ENCODE measurements around the gene RAB30.

RAB30 gene

GRCh38 chr11:83020942-83021779, 50.5 kb downstream of the RAB30 start:
- peaks cover 4% of the 10 kb centered on the region for H3K4me1 Mint-ChIP-seq
- no peak overlapping the region for H3K4me3 Mint-ChIP-seq
- no peak overlapping the region for H3K27ac Mint-ChIP-seq
- TF ChIP-seq CTCF (IDR thresholded peaks at IDR 0.05; ENCODE audit: unreplicated experiment in 3 of 3) = no peak
- H3K9me3 Mint-ChIP-seq = peaks cover 8% of the 10 kb centered on the region
- no peaks in the 10 kb centered on the region for H3K36me3 Mint-ChIP-seq (ENCODE audit: low read depth)
- H3K27me3 Mint-ChIP-seq (ENCODE audit: low read depth) = no peaks in the 10 kb centered on the region

- Mint-ChIP-seq H3K9me3 (peaks cover 8% of the 10 kb centered on the region), H3K4me1 (peaks cover 4% of the 10 kb centered on the region), H3K27me3 (ENCODE audit: low read depth) (no peaks in the 10 kb centered on the region), H3K27ac (no peak overlapping the region), H3K36me3 (ENCODE audit: low read depth) (no peaks in the 10 kb centered on the region), H3K4me3 (no peak overlapping the region)
- TF ChIP-seq CTCF (IDR thresholded peaks at IDR 0.05; ENCODE audit: unreplicated experiment in 3 of 3) = no peak
These were observed 51.7 kb downstream of the RAB30 start for GRCh38 chr11:83019888-83020579.

- Mint-ChIP-seq H3K4me1 (peaks cover 15% of the 10 kb centered on the region), H3K4me3 (no peak overlapping the region), H3K27ac (no peak overlapping the region), H3K27me3 (ENCODE audit: low read depth) (no peaks in the 10 kb centered on the region), H3K36me3 (ENCODE audit: low read depth) (no peaks in the 10 kb centered on the region), H3K9me3 (peaks cover 8% of the 10 kb centered on the region)
- no peak for TF ChIP-seq CTCF (IDR thresholded peaks at IDR 0.05; ENCODE audit: unreplicated experiment in 3 of 3)
These were observed 56.7 kb downstream of the RAB30 start for GRCh38 chr11:83014951-83015350.

GRCh38 chr11:83012168-83013067, 59.3 kb downstream of the RAB30 start:
- TF ChIP-seq CTCF (IDR thresholded peaks at IDR 0.05; ENCODE audit: unreplicated experiment in 3 of 3) = no peak
- H3K4me1 Mint-ChIP-seq = peaks cover 29% of the 10 kb centered on the region
- H3K9me3 Mint-ChIP-seq = no peaks in the 10 kb centered on the region
- no peaks in the 10 kb centered on the region for H3K36me3 Mint-ChIP-seq (ENCODE audit: low read depth)
- H3K27ac Mint-ChIP-seq = no peak overlapping the region
- no peak overlapping the region for H3K4me3 Mint-ChIP-seq
- H3K27me3 Mint-ChIP-seq (ENCODE audit: low read depth) = no peaks in the 10 kb centered on the region

GRCh38 chr11:83011333-83012167, 60.1 kb downstream of the RAB30 start:
- no peaks in the 10 kb centered on the region for H3K36me3 Mint-ChIP-seq (ENCODE audit: low read depth)
- H3K27me3 Mint-ChIP-seq (ENCODE audit: low read depth) = no peaks in the 10 kb centered on the region
- H3K27ac Mint-ChIP-seq = no peak overlapping the region
- H3K4me3 Mint-ChIP-seq = no peak overlapping the region
- H3K4me1 Mint-ChIP-seq = peaks cover 35% of the 10 kb centered on the region
- no peak for TF ChIP-seq CTCF (IDR thresholded peaks at IDR 0.05; ENCODE audit: unreplicated experiment in 3 of 3)
- H3K9me3 Mint-ChIP-seq = no peaks in the 10 kb centered on the region

Data from nephron (organoid).